T-helper 2 cell treated with Interferon-gamma antibody and Interleukin-4, amounts not matched to agents 5 μg/mL and 100 μg/mL, for 36 hours (primary cell): ENCODE data around the gene RIT2.

Source experiments
- DNase-seq: peaks from one replicate; pipeline ENCODE4 v3.0.0; 2021; ENCODE audit warnings: low spot score
- H3K27ac Mint-ChIP-seq: one replicate; pipeline ENCODE4 v1.8.0; 2021; ENCODE audit warnings: mild to moderate bottlenecking, mixed read lengths
- H3K27me3 Mint-ChIP-seq: one replicate; pipeline ENCODE4 v1.8.0; 2021; ENCODE audit warnings: low read depth, mixed read lengths
- H3K36me3 Mint-ChIP-seq: one replicate; pipeline ENCODE4 v1.8.0; 2021; ENCODE audit warnings: low read depth, mixed read lengths
- H3K4me1 Mint-ChIP-seq: one replicate; pipeline ENCODE4 v1.8.0; 2021; ENCODE audit warnings: low read depth, mixed read lengths
- H3K4me3 Mint-ChIP-seq: one replicate; pipeline ENCODE4 v1.8.0; 2022; ENCODE audit warnings: mild to moderate bottlenecking, moderate library complexity, mixed read lengths
- H3K9me3 Mint-ChIP-seq: one replicate; pipeline ENCODE4 v1.8.0; 2021; ENCODE audit warnings: mixed read lengths

RIT2 gene

GRCh38 chr18:43122955-43123354 is 7.5 kb upstream of the RIT2 start:
- no peak overlapping the region for H3K27ac Mint-ChIP-seq
- no peaks in the 10 kb centered on the region for H3K27me3 Mint-ChIP-seq
- H3K36me3 Mint-ChIP-seq: no peaks in the 10 kb centered on the region
- H3K4me1 Mint-ChIP-seq: no peaks in the 10 kb centered on the region
- no peak for DNase-seq
- H3K4me3 Mint-ChIP-seq: no peak overlapping the region
- peaks cover 16% of the 10 kb centered on the region for H3K9me3 Mint-ChIP-seq

GRCh38 chr18:43116699-43117294 is 1.3 kb upstream of the RIT2 start:
- no peak overlapping the region for H3K27ac Mint-ChIP-seq
- H3K4me3 Mint-ChIP-seq: no peak overlapping the region
- DNase-seq: no peak
- H3K4me1 Mint-ChIP-seq: no peaks in the 10 kb centered on the region
- H3K9me3 Mint-ChIP-seq: peaks cover 8% of the 10 kb centered on the region
- no peaks in the 10 kb centered on the region for H3K27me3 Mint-ChIP-seq
- no peaks in the 10 kb centered on the region for H3K36me3 Mint-ChIP-seq

- H3K27ac Mint-ChIP-seq: no peak overlapping the region
- no peak overlapping the region for H3K4me3 Mint-ChIP-seq
- H3K27me3 Mint-ChIP-seq: no peaks in the 10 kb centered on the region
- H3K36me3 Mint-ChIP-seq: no peaks in the 10 kb centered on the region
- H3K4me1 Mint-ChIP-seq: no peaks in the 10 kb centered on the region
- H3K9me3 Mint-ChIP-seq: no peaks in the 10 kb centered on the region
- no peak for DNase-seq
Measured at GRCh38 chr18:43113220-43113895, 2.1 kb downstream of the RIT2 start.

- Mint-ChIP-seq H3K4me3 (no peak overlapping the region), H3K36me3 (no peaks in the 10 kb centered on the region), H3K9me3 (peaks cover 3% of the 10 kb centered on the region), H3K4me1 (no peaks in the 10 kb centered on the region), H3K27me3 (no peaks in the 10 kb centered on the region), H3K27ac (no peak overlapping the region)
- no peak for DNase-seq
Measured at GRCh38 chr18:43108882-43109281, 6.6 kb downstream of the RIT2 start.

- Mint-ChIP-seq H3K4me3 (no peak overlapping the region), H3K36me3 (no peaks in the 10 kb centered on the region), H3K27me3 (no peaks in the 10 kb centered on the region), H3K9me3 (peaks cover 3% of the 10 kb centered on the region), H3K27ac (no peak overlapping the region), H3K4me1 (no peaks in the 10 kb centered on the region)
- no peak for DNase-seq
Measured at GRCh38 chr18:43108469-43108868, 7.0 kb downstream of the RIT2 start.

- Mint-ChIP-seq H3K27me3 (no peaks in the 10 kb centered on the region), H3K36me3 (no peaks in the 10 kb centered on the region), H3K27ac (no peak overlapping the region), H3K4me1 (no peaks in the 10 kb centered on the region), H3K4me3 (no peak overlapping the region), H3K9me3 (peaks cover 10% of the 10 kb centered on the region)
- no peak for DNase-seq
Measured at GRCh38 chr18:43093646-43094045, 21.8 kb downstream of the RIT2 start.

GRCh38 chr18:43092539-43092938 is 22.9 kb downstream of the RIT2 start:
- no peak overlapping the region for H3K4me3 Mint-ChIP-seq
- H3K27ac Mint-ChIP-seq: no peak overlapping the region
- no peaks in the 10 kb centered on the region for H3K36me3 Mint-ChIP-seq
- no peaks in the 10 kb centered on the region for H3K4me1 Mint-ChIP-seq
- no peaks in the 10 kb centered on the region for H3K27me3 Mint-ChIP-seq
- H3K9me3 Mint-ChIP-seq: peaks cover 12% of the 10 kb centered on the region
- no peak for DNase-seq

- no peak overlapping the region for H3K27ac Mint-ChIP-seq
Measured at GRCh38 chr18:43081396-43081795, 34.1 kb downstream of the RIT2 start.

GRCh38 chr18:43080671-43081070 is 34.8 kb downstream of the RIT2 start:
- H3K27me3 Mint-ChIP-seq: no peaks in the 10 kb centered on the region
- H3K27ac Mint-ChIP-seq: no peak overlapping the region
- no peak for DNase-seq
- no peaks in the 10 kb centered on the region for H3K36me3 Mint-ChIP-seq
- H3K4me3 Mint-ChIP-seq: no peak overlapping the region
- H3K9me3 Mint-ChIP-seq: peaks cover 36% of the 10 kb centered on the region
- H3K4me1 Mint-ChIP-seq: no peaks in the 10 kb centered on the region

More at GRCh38 chr18:43081396-43081795, 34.1 kb downstream of the RIT2 start:
- H3K4me1 Mint-ChIP-seq: no peaks in the 10 kb centered on the region
- no peaks in the 10 kb centered on the region for H3K36me3 Mint-ChIP-seq
- no peak overlapping the region for H3K4me3 Mint-ChIP-seq
- no peaks in the 10 kb centered on the region for H3K27me3 Mint-ChIP-seq
- peaks cover 32% of the 10 kb centered on the region for H3K9me3 Mint-ChIP-seq
- DNase-seq: no peak

- Mint-ChIP-seq H3K36me3 (no peaks in the 10 kb centered on the region), H3K27me3 (no peaks in the 10 kb centered on the region), H3K4me1 (no peaks in the 10 kb centered on the region), H3K27ac (no peak overlapping the region), H3K4me3 (no peak overlapping the region), H3K9me3 (peaks cover 28% of the 10 kb centered on the region)
- DNase-seq: no peak
Measured at GRCh38 chr18:43079422-43079821, 36.1 kb downstream of the RIT2 start.

- Mint-ChIP-seq H3K27me3 (no peaks in the 10 kb centered on the region), H3K36me3 (no peaks in the 10 kb centered on the region), H3K4me1 (no peaks in the 10 kb centered on the region), H3K9me3 (peaks cover 31% of the 10 kb centered on the region), H3K27ac (no peak overlapping the region), H3K4me3 (no peak overlapping the region)
- no peak for DNase-seq
Measured at GRCh38 chr18:43078478-43079092, 36.9 kb downstream of the RIT2 start.

- H3K4me3 Mint-ChIP-seq: no peak overlapping the region
- no peak overlapping the region for H3K27ac Mint-ChIP-seq
- H3K4me1 Mint-ChIP-seq: no peaks in the 10 kb centered on the region
- DNase-seq: no peak
- no peaks in the 10 kb centered on the region for H3K27me3 Mint-ChIP-seq
- H3K36me3 Mint-ChIP-seq: no peaks in the 10 kb centered on the region
- H3K9me3 Mint-ChIP-seq: peaks cover 38% of the 10 kb centered on the region
Measured at GRCh38 chr18:43077510-43078308, 37.8 kb downstream of the RIT2 start.

GRCh38 chr18:43073771-43074170 is 41.7 kb downstream of the RIT2 start:
- DNase-seq: no peak
- peaks cover 26% of the 10 kb centered on the region for H3K9me3 Mint-ChIP-seq
- no peak overlapping the region for H3K4me3 Mint-ChIP-seq
- no peaks in the 10 kb centered on the region for H3K36me3 Mint-ChIP-seq
- no peaks in the 10 kb centered on the region for H3K27me3 Mint-ChIP-seq
- H3K4me1 Mint-ChIP-seq: no peaks in the 10 kb centered on the region
- H3K27ac Mint-ChIP-seq: no peak overlapping the region

GRCh38 chr18:43068781-43069180 is 46.7 kb downstream of the RIT2 start:
- H3K27ac Mint-ChIP-seq: no peak overlapping the region
- H3K9me3 Mint-ChIP-seq: peaks cover 22% of the 10 kb centered on the region
- no peaks in the 10 kb centered on the region for H3K27me3 Mint-ChIP-seq
- H3K4me1 Mint-ChIP-seq: no peaks in the 10 kb centered on the region
- no peak for DNase-seq
- H3K4me3 Mint-ChIP-seq: no peak overlapping the region
- H3K36me3 Mint-ChIP-seq: no peaks in the 10 kb centered on the region
